H1 (cell line): ENCODE measurements around the gene FKBP2.

Experiments
- SIN3A ChIP-seq, 2 experiments: IDR thresholded peaks in 1 of 2; conservative IDR thresholded peaks in 1 of 2; 2 replicates each; pipeline ENCODE4 v1.6.1; 2011 to 2012; ENCODE audit warnings: low read length in 2 of 2, improper control_type of control experiment in 1 of 2, low read depth in 1 of 2, mild to moderate bottlenecking in 1 of 2
- TBP ChIP-seq: IDR thresholded peaks from 2 replicates; pipeline ENCODE4 v1.6.1; 2011; ENCODE audit warnings: low read depth, low read length, improper control_type of control experiment

GRCh38 chr11:64248578-64248977 lies 7.7 kb downstream of the FKBP2 start:
- no peak for TF ChIP-seq SIN3A (conservative IDR thresholded peaks at IDR 0.05 in 1 of 2, IDR thresholded peaks at IDR 0.05 in 1 of 2; ENCODE audit: low read depth in 1 of 2, low read length in 2 of 2)
- TF ChIP-seq TBP = peak; percentile 42; the same call in 1 of the 2 replicates
